Stimulated activated CD4-positive, alpha-beta T cell treated with anti-CD3 and anti-CD28 coated beads, TNF-alpha, amount 100 ng/mL, for 24 hours (primary cell): ENCODE data around the gene TCF7.

Experiments used
- DNase-seq, 3 experiments: peaks; one replicate each; pipeline ENCODE4 v3.0.0-alpha.2; 2020; ENCODE audit warnings: low read depth in 3 of 3

The TCF7 gene

DNA sequence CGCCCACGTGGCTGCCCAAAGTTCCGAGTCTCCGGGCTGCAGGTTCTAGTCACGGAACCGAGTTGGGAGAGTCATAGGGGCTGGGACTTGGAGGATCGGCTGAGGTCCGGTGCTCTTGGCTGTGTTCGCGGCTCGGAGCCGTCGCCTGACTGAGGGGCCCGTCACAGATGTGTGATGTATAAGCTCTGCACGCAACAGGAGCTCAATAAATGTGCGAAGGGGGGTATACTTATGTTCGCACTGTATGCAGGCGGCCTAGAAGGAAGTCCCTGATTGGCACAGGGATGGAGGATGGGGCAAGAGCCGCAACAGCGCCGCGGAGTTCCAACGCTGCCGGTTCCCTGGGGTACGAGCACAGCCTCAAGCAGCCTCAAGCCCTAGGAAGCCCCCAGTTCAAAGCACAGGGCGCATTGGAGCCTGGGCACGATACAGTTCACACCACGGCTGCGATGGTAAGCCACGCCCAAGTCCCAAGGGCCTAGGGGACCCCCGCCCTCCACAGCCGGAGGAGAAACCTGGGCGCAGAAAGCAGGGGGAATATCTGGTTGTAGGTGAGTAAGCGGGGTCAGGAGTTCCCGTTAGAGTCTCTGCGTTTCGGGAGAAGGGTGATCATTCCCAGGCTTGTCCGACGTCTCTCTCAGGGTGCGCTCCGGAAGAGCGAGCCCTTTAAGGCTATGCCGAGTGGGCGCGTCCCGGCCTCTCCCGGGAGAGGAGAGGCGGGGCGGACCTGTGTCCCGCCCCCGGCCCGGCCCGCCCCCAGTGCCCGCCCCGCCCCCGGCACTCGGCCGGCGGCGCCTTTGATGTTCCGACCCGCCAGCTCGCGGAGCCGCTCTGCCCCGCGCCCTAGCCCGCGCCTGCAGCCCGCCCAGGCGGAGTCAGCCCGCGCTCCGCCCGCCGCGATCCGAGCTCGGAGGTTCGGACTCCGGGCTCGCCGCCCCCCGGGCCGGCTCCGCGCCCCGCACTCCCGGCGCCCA is at the start of gene TCF7:
Gene TCF7, plus strand, starts transcription at position 780 of the 974 bp plus-strand sequence. CDS start 226 bp downstream, outside the sequence.
- DNase-seq, result peak in 2 of 3 experiments; percentile 53 to 69

DNA sequence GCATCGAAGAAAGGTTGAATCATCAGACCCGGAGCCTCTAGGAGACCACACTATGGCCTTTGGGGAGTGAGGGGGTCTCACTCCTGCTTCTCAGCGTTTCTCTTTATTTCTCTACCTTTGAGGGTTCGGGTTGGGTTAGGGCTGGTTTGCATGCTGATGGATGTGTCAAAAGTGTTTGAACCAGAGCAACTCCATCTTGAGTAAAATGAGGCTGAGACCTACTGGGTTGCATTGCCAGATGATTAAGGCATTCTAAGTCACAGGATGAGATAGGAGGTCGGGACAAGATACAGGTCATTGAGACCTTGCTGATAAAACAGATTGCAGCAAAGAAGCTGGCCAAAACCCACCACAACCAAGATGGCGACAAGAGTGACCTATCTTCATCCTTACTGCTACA is 44.9 kb upstream of the TCF7 start:
- no peak for DNase-seq

DNA sequence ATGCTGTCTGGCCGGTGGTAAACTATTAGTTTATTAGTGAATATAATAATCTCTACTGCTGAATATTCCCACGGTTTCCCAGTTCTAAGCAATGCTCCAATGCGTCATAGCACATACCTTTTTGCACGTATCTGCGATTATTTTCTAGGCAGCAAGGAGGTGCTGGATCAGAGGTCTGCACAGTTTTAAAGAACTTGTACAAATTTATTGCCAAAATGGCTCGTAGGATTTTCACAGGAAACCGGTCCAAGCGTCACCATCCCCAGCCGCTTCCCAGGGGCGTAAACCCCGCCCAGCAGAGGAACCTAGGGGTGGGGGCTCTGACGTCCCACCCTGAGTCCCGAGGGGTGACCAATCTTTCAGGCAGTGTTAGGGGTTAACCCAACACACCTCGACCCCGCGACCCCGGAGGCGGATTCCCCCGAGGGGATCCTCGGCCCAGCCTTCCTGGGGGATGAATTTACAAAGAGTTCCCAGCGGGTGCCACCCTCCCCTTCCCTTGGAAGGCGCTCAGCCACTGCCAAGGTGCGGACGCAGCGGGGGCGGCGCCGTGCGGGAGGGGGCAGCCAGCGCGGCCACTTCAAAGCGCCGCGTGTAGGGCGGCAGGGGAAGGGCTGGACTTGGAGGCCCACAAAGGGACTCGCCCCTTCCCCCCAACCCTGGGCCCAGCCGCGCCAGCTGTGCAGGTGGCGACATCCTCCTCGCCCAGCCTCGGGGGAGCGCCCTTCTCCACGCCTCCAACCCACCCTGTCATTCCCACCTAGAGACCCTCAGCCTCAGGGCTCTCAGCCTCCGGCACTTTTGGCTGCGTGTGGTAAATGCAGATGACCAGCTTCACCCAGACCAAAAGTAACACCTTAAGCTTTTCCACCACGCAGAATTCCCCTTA is 43.5 kb upstream of the TCF7 start:
- DNase-seq, result peak in 2 of 3 experiments; percentile 33 to 55

DNA sequence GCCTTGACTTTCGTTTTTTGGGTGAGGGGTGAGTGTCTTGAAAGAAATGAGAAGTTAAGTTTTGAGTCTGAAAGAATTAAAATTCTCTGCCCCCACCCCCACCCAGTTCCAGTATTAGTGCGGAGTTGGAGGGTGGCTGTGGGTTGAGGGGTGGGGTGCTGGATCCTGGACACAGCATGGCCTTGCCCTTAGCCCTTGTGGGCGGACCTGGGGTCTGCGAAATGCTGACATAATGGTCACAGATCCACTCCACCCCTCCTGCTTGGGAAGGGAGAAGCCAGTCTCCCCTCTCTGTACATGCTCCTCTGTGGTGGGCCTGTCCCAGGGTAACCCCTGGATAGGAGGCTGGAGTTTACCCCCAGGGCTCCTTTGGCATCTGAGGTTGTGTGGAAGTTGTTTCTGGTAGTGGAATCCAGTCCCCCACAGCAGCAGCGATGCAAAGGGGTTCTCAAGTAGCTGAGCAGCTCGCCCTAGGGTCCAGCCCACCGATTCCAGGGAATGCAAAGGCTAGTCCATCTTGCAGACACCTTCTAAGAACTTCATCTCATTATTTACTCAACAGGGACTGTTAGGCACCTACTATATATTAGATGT is 42.8 kb upstream of the TCF7 start:
- DNase-seq, result peak in 1 of 3 experiments; percentile 46

DNA sequence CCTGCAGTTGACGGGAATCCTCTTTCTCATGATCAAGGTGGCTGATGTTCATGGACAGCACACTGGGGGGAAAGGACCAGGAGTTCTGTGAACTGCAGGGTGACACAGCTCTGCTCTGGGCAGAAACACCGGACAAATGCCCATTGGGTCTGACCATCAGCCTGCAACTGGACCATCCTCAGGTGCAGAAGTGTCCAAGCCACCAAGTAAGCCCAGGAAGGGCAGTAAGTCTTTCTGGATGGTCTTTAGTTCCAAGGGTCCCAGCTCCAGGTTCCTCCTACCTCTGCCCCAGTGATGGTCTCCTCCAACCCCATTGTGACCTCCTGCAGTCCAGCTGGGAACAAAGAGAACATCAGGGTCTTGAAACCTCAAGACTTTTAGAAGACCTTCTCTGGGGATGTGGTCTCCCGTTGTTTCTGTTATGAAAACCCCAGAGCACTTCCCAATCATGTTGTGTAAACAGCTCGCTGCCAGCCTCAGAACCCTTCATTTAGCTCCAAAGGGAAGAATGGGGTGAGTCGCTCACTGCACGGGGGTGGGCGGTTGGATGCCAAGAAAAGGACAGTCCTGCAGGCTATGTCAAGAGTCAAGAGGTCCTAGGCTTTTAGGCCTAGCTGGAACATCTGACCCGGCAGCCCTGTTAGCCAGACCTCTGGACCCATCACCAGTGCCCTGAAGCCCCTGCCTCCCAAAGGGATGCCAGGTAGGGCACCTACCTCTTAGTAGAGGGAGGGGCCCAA is 41.8 kb upstream of the TCF7 start:
- no peak for DNase-seq

DNA sequence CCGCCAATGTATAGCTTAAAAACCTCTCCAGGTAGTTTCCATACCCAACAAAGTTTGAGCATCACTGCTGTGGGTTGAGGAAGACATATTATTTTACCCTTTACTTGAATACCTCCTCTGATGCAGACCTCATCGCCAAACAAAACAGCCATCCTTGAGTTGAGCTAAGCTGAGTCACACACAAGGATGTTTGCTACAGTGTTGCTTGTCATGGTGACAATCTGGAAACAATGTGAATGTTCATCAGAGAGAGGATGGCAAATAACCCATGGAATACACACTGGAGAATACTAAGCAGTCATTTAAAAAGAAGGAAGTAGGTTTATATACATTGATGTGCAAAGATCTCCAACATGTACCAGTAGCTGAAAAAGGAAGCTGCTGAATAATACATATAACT is 41.1 kb upstream of the TCF7 start:
- DNase-seq, result no peak

DNA sequence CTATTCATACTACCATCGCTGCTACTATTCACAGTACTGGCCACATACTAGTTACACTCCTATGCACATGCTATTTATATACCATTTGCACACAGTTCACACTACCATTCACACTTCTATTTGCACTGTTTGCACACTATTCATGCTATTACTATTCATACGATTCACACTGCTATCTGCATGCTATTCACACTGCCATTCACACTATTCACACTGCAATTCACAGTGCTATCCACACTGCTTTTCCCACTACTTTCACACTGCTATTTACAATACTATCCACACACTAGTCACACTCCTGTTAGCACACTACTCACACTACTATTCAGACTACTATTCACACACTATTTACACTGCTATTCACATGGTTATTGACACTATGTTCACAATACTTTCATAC is 39.4 kb upstream of the TCF7 start:
- DNase-seq, result no peak

DNA sequence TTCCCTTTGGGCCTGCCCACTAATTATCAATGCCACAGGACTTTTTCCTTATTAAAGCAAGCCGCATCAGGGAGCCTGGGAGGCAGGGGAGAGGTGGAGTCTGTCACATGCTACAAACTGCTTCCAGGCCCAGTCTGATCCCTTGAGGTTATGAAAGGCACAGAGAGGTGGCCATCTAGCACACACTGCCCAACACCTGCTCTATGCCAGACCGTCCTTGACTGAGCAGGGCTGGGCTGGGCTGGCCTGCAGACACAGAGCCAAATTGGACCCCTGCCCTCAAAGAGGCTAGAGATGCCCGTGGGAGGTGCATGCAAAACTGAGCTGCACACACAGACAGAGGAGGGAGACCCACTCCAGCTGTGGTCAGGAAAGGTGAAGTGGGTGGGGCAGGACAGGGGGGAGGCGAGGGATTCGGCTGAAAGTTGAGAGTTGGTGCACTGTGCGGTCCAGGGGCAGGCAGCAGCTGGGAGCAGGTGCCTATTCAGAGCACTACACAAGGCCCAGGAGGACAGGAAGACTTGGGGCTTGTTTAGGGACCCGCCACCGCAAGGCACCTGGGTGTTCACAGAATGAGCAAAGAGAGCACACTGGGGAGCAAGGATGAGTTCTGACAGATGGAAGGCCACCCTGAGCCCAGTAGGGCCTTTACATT is 36.4 kb upstream of the TCF7 start:
- DNase-seq, result no peak

DNA sequence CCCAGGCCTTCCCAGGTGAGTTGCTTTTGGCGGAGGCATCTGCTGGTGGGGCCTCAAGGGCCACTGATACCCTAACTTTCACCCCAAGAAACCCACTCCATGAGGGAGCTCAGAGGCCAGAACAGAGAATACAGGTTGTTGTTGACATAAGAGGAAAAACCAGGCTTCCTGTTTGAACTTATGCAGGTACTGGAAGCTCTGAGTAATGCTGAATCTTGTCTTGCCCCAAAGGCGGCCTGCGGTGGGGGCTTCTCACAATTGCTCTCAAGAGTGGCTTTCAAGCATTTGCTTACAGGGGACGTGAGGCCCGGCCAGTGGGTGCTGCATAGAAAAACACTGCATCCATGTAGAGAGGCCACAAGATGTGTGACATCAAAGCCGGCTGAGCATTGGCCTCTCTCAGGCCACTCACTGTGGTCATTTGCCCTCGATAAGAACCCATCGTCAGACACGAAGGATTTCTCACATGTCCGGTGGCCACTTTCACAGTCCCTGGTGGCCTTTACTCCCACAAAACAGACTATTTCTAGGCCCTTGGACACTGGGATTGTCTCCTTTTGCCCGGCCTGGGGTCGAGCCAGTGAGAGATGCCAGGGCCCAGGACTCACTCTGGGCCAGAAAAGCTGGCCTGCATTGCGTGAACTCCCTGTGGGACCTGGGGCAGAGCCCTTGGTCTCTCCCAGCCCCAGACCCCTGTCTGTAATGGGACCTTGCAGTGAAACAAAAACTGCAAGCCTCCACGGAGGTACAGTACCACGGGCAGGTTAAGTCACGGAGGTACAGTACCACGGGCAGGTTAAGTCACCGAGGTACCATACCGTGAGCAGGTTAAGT is 34.5 kb upstream of the TCF7 start:
- DNase-seq, result peak; percentile 45 to 75 (median 56)

DNA sequence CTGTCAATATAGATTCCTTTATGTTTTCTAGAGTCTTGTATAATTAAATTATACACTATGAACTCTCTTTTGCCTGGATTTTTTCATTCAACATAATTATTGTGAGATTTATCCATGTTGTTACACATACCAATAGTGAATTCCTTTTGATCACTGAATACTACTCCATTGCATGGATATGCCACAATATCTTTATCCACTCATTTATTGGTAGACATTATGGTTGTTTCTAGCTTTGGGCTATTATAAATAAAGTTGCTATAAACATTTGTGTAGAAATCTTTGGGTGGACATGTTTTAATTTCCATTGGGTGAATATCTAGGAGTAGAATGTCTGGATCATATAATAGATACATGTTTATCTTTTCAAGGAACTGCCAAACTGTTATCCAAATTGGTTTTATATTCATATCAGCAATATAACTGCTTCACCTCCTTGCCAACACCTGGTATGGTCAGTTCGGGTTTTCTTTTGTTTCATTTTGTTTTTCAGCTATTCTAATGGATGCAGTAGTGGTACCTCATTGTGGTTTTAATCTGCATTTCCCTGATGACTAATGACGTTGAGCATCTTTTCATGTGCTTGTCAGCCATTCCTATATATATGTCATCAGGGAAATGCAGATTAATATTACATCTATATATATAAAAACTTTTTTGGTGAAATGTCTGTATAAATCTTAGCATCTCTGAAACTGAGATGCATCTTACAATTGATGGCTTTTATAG is 32.1 kb upstream of the TCF7 start:
- no peak for DNase-seq

DNA sequence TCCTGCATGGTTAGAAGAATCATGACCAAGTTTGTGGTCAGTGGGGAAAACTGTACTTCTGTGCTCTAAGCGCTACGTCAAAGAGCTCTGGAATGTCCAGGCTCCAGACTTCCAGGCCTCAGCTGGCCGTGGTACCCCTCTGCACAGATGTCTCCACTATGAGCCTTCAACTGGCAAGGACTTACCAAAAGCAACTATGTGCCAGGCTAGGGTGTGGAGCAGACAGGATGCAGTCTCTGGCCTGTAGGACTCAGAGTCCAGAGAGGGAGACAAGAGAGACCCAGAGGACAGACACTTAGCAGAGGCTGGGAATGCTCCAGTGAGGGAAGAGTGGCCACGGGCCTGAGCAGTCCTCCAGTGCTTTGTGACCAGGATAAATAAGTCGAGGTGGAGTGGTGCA is 31.0 kb upstream of the TCF7 start:
- DNase-seq, result no peak

DNA sequence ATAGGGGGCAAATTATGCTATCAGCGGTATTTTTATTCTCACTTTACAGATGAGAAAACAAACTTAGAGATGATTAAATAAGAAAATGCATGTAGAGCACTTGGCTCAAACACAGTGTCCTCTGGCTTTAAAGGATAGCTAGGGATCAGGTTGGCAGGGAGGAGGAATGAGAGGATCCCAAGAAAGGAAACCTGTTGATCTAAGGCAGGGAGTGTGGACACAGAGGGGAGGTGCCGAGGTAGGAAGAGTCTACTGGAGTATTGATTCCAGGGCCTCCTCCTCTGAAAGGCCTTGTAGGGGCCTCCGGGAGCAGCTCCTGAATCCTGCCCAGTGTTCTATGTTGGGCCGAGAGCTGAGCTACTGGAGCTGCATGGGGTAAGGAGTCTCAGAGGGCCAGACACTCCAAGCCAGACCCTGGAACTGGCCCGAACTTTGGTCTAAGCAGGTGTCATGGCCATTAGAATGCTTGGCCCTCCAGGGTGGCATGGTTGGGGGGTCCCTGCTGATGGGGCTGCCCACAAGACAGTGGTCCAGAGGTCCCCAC is 30.4 kb upstream of the TCF7 start:
- DNase-seq, result no peak

DNA sequence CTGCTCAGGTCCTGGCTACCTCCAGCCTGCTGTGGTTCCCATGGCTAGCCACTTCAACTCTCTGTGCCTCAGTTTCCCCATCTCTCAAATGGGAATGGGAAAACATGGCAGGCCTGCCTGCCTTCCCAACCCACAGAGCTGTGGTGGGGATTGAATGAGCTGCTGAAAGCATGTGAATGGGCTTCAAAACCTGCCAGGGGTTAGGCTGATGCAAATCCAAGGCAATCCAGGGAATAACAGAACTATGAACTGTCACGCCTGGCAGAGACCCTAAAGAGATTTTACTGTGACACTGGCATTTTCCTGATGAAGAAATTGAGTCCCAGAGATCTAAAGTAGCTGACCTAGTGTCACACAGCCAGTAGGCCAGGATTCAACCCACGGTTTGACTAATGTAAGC is 29.9 kb upstream of the TCF7 start:
- DNase-seq, result no peak

DNA sequence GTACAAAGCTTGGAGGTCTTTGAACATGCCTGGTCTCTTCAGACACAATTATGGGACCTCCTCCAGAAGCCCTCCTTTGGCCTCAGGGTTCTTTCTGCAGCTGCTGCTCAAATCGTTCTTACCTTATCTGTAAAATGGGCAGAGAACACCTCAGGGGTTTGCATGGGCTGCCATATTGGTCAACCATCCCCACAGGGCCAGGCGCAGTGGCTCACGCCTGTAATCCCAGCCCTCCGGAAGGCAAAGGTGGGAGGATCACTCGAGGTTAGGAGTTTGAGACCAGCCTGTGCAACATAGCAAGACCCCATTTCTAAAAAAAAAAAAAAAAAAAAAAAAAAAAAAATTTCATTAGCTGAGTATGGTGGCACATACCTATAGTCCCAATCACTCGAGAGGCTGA is 29.1 kb upstream of the TCF7 start:
- no peak for DNase-seq

DNA sequence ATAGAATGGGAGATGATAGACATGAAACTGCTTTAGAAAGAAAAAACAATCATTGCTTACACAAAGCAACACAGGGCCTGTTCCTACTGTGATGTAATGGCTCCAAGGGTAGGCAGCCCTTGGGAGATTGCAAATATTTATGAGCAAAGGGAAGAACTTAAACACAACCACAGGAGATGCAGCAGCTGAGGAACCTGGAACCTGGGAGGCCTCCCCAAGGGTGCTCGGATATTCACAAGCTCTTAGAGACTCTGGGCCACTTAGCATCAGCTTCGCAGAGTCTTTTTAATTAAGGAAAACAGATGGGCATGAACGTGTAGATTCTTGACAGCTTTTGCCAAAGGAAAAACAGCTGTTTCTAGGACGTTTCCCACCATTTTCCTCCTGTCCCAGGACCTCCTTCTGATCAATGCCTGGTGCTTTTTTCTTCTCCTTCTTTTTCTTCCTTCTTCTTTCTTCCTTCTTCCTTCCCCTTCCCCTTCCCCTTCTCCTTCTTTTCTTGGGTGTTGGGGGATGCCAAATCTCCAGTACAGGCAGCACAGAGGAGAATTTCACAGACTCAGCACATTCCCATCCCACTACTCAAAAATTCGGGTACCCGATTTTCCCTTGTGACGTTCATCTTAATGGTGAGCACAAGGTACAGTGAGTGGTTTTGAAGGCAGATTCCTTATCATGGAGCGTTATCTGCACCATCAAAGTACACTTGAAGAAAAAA is 28.1 kb upstream of the TCF7 start:
- DNase-seq, result no peak

DNA sequence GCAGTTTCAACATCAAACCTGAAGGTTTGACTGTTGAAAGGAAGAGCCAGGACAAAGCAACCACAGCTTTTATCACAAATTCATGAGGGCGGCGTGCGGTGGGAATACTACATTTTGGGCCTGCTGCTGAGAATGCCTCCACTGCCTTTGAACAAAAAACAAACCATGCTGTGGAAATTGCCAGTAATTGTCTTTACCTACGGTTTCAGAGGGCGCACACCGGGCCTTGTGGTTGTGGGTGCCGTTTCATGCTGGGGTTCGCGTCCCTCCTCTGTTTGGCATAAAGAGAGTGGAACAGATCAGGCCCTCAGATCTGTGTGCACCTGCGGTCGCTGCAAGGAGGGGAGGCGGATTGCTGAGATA is 27.6 kb upstream of the TCF7 start:
- peak; percentile 62 to 86 (median 62) for DNase-seq

DNA sequence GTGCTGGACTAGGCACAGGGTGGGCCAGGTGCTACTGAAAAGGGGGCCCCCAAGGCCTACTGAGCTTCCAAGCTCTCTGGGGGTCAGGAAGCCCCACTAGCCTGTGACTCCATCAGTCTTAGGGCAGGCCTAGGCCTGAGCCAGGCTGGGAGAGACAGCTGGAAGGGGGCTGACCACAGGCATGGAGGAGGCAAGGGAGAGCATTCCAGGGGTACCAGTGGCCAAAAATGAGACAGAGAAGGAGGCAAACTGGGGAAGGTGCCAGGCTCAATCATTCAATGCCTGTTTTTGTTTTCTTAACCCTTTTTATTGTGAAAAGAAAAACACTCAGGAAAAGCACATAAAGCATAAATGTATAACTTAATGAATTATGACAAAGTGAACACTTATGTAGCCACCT is 26.2 kb upstream of the TCF7 start:
- DNase-seq, result no peak

DNA sequence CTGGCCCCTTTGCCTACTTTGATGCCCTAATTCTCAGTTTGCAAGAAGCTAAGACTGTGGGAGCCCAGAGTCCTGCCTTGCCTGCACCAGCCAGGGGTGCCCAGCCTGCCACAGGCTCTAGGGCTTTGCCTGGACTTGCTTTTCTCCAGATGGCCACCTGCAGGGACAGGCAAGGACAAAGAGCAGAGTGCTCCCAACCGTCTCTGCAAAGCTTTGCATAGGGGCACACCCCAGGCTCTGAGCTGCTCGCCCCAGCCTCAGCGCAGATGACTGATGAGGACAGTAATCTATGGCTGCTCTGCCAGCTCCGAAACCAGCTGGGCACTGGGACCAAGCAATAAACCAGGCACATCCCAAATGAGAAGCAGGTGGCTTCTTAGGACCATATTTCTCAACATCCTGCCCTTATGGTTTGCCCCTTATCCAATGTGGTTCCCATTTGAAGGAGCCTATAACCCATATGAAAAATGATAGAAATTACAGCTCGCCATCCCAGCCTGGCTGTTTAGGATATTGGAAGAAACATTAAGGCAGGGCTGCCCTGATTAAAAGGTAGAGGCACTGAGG is 25.4 kb upstream of the TCF7 start:
- DNase-seq, result no peak
